ENCODE data around the gene CFAP53.

DNA sequence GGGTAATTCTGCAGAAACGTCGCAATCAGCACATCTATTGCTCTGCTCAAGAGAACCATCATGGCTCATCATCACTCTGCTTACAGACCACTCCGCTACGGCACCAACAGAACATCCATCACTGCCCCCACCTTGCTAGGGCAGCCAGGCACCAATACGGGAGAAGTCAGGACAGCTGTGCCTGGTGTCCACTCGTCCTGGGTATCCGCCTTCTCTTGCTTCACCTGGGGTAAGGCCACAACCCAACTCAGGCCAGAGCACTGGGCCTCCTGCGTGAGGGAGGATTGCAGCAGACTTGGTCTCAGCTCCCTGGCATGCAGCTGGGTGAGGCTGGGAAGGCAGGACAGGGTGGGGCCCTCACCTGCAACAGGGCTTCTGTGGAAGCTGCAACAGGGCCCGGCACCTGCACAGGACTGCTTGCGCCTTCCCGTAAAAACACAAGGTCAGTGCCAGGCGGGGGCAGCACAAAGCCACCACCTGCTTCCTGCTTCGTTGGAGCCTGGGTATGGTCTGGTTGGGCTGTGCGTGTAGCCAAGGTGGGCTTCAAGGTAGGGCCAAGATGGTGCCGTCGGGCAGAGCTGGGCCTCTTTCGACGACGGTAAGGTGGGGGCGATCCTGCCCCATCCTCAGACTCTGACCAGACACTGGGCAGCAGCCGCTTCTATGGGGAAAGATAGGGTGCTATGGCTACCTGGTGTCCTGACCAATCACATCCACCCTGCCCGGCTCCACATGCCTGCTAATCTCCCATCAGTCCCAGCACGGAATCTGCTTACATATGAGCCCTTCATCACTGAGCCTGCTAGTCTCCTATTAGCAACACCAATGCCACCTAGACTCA is 7.1 kb upstream of the CFAP53 start:
- TF ChIP-seq REST (IDR thresholded peaks at IDR 0.05; ENCODE audit: borderline replicate concordance) (no peak), RAD21 (conservative IDR thresholded peaks at IDR 0.05) (no peak), SMC3 (conservative IDR thresholded peaks at IDR 0.05; ENCODE audit: poor library complexity) (no peak), TAF1 (IDR thresholded peaks at IDR 0.05; ENCODE audit: low read depth) (no peak)
- TF ChIP-seq, protein P1, sequence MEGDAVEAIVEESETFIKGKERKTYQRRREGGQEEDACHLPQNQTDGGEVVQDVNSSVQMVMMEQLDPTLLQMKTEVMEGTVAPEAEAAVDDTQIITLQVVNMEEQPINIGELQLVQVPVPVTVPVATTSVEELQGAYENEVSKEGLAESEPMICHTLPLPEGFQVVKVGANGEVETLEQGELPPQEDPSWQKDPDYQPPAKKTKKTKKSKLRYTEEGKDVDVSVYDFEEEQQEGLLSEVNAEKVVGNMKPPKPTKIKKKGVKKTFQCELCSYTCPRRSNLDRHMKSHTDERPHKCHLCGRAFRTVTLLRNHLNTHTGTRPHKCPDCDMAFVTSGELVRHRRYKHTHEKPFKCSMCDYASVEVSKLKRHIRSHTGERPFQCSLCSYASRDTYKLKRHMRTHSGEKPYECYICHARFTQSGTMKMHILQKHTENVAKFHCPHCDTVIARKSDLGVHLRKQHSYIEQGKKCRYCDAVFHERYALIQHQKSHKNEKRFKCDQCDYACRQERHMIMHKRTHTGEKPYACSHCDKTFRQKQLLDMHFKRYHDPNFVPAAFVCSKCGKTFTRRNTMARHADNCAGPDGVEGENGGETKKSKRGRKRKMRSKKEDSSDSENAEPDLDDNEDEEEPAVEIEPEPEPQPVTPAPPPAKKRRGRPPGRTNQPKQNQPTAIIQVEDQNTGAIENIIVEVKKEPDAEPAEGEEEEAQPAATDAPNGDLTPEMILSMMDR (IDR thresholded peaks at IDR 0.05; ENCODE audit: poor library complexity, severe bottlenecking) = no peak
